ENCODE data around the gene CDC42BPA. TPM values are rescaled to one million over a fixed set of nuclear protein-coding genes. Genes with fewer than 3 reads are reported as not detected.

The CDC42BPA gene
- total RNA-seq, 4 donors from 2014 or later, result 47.0 to 58.6 (median 54.8) TPM

DNA sequence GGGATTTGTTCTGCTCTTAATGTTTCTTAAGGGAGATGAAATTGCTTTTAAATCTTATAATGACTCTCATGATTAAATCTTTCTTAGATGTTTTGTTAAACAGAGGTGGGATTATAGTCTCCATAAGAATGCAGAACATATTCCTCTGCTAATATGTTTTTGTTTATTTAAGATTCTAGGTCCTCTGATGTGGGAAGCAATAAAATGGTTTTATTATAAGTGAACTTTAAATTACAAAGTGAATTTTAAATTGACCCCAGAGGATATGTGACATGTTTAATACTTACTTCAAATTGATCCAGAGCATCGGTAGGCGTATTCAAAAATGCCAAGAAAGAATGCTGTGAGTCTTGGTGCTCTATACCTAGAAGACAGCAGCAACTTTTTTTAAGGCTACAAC, 248.8 kb downstream of the CDC42BPA start:
- peaks cover 0 to 23% (median 0%) of the 10 kb centered on the region in 3 donors for H3K36me3 ChIP-seq
- WGBS, 2 donors, result 88 to 91% methylated on average over 2 of the region's 2 CpGs
- no peak for TF ChIP-seq EP300 (IDR thresholded peaks at IDR 0.05)
- TF ChIP-seq POLR2A (IDR thresholded peaks at IDR 0.05), result no peak
- TF ChIP-seq, protein P1, sequence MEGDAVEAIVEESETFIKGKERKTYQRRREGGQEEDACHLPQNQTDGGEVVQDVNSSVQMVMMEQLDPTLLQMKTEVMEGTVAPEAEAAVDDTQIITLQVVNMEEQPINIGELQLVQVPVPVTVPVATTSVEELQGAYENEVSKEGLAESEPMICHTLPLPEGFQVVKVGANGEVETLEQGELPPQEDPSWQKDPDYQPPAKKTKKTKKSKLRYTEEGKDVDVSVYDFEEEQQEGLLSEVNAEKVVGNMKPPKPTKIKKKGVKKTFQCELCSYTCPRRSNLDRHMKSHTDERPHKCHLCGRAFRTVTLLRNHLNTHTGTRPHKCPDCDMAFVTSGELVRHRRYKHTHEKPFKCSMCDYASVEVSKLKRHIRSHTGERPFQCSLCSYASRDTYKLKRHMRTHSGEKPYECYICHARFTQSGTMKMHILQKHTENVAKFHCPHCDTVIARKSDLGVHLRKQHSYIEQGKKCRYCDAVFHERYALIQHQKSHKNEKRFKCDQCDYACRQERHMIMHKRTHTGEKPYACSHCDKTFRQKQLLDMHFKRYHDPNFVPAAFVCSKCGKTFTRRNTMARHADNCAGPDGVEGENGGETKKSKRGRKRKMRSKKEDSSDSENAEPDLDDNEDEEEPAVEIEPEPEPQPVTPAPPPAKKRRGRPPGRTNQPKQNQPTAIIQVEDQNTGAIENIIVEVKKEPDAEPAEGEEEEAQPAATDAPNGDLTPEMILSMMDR (IDR thresholded peaks at IDR 0.05), result no peak
- H3K9me3 ChIP-seq, result no peaks in the 10 kb centered on the region
- no peak overlapping the region for H3K4me3 ChIP-seq
- H3K27ac ChIP-seq, result no peak overlapping the region
- H3K4me1 ChIP-seq, result no peaks in the 10 kb centered on the region
- H3K27me3 ChIP-seq, result no peaks in the 10 kb centered on the region
- no peak for DNase-seq (ENCODE audit: low spot score in 2 of 2)

- H3K9me3 ChIP-seq, result no peaks in the 10 kb centered on the region
- TF ChIP-seq, protein P1 (IDR thresholded peaks at IDR 0.05), result no peak
- TF ChIP-seq POLR2A (IDR thresholded peaks at IDR 0.05) (no peak), EP300 (IDR thresholded peaks at IDR 0.05) (no peak)
- no peak overlapping the region for H3K27ac ChIP-seq
- H3K4me3 ChIP-seq, result no peak overlapping the region
- H3K36me3 ChIP-seq, result peaks cover 0 to 19% (median 0%) of the 10 kb centered on the region in 3 donors
- H3K27me3 ChIP-seq, result no peaks in the 10 kb centered on the region
- DNase-seq (ENCODE audit: low spot score in 2 of 2), result no peak
- H3K4me1 ChIP-seq, result no peaks in the 10 kb centered on the region
- WGBS, 2 donors, result 81 to 84% methylated on average over 2 of the region's 2 CpGs
These were observed 249.4 kb downstream of the CDC42BPA start for GRCh38 chr1:227068883-227069282.

DNA sequence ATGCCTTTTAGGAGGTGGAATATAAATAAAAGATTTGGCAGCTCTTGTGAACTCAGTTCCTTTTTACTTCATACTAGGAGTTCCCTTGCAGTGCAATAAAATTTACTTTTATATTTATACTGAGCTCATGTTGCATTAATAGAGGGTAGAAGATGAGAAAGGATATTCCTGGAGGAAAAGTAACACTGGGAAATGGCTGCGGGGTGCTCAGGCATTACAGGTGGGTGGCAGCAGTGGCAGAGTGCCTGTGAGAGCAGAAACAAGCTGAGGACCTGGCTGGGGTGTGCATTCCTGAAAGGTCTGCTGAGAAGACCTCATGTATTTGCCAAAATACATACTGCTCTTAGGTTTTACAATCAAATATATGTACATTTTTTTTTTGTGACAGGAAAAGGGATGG, 251.3 kb downstream of the CDC42BPA start:
- H3K27ac ChIP-seq, result no peak overlapping the region
- 74 to 86% methylated on average over 1 of the region's 1 CpG for WGBS, 2 donors
- DNase-seq (ENCODE audit: low spot score in 2 of 2), result no peak

DNA sequence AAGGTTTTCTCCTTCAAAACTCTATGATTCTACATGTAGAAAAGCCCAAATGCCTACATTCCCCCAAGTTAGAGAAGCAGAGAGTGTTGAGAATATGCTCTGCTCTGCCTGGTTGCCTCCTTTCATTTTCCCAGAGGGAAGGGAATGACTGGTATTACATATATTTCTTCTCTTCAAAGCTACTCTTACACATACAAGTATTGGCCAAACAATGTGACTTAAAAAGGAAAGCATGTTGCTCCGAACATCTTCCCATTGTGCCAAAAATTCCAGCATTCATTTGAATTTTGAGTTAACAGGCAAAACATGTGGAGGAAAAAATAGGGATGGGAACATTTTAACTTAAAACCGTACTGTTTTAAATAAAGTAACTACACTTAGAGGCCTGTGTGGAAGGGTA, 253.0 kb downstream of the CDC42BPA start:
- no peak for DNase-seq (ENCODE audit: low spot score in 2 of 2)
- WGBS, 2 donors, result 78 to 90% methylated on average over 2 of the region's 2 CpGs
- no peak overlapping the region for H3K27ac ChIP-seq

More for the DNA sequence above, 251.3 kb downstream of the CDC42BPA start:
- no peaks in the 10 kb centered on the region for H3K27me3 ChIP-seq
- TF ChIP-seq EP300 (IDR thresholded peaks at IDR 0.05) (no peak), POLR2A (IDR thresholded peaks at IDR 0.05) (no peak)
- TF ChIP-seq, protein P1 (IDR thresholded peaks at IDR 0.05), result no peak
- H3K36me3 ChIP-seq, result peaks cover 0 to 19% (median 0%) of the 10 kb centered on the region in 3 donors
- H3K9me3 ChIP-seq, result no peaks in the 10 kb centered on the region
- H3K4me3 ChIP-seq, result no peak overlapping the region
- no peaks in the 10 kb centered on the region for H3K4me1 ChIP-seq

DNA sequence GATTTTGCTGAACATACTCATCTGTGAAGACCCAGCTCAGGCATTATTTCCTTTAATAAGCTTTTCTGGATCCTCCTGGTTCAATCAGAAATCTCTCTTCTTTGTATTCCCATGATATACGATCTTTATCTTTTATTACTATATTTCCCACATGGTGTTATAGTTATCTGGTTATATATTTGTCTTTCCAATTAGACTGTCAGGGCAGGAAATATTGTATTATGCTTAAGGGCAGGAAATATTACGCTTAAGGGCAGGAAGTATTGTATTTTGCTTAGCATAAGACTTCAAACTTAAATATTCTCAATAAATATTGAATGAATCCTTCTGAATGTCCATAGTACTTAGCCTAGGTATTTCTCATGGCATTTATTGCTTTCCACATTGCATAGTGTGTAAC, 256.0 kb downstream of the CDC42BPA start:
- Histone ChIP-seq H3K4me3 (no peak overlapping the region), H3K27me3 (no peaks in the 10 kb centered on the region), H3K4me1 (no peaks in the 10 kb centered on the region), H3K36me3 (peaks cover 0 to 29% (median 0%) of the 10 kb centered on the region in 3 donors), H3K9me3 (no peaks in the 10 kb centered on the region), H3K27ac (no peak overlapping the region)
- 83 to 90% methylated on average over 2 of the region's 2 CpGs for whole genome bisulfite sequencing, 2 donors
- no peak for DNase-seq (ENCODE audit: low spot score in 2 of 2)
- TF ChIP-seq EP300 (IDR thresholded peaks at IDR 0.05), result no peak
- TF ChIP-seq, protein P1 (IDR thresholded peaks at IDR 0.05), result no peak
- no peak for TF ChIP-seq POLR2A (IDR thresholded peaks at IDR 0.05)

More for the DNA sequence above, 253.0 kb downstream of the CDC42BPA start:
- Histone ChIP-seq H3K4me3 (no peak overlapping the region), H3K9me3 (no peaks in the 10 kb centered on the region), H3K27me3 (no peaks in the 10 kb centered on the region), H3K4me1 (no peaks in the 10 kb centered on the region), H3K36me3 (peaks cover 0 to 26% (median 0%) of the 10 kb centered on the region in 3 donors)
- TF ChIP-seq POLR2A (IDR thresholded peaks at IDR 0.05) (no peak), EP300 (IDR thresholded peaks at IDR 0.05) (no peak)
- TF ChIP-seq, protein P1 (IDR thresholded peaks at IDR 0.05), result no peak
